Measurements from ENCODE around the gene ERC2. TPM values are rescaled to one million over a fixed set of nuclear protein-coding genes. Genes with fewer than 3 reads are reported as not detected.

The ERC2 gene
- total and polyA plus RNA-seq, 12 donors: 0.22 to 4.2 (median 1.7) TPM

GRCh38 chr3:55521064-55521737, 947.1 kb downstream of the ERC2 start:
- WGBS, 2 donors: 83 to 87% methylated on average over 9 of the region's 9 CpGs
- DNase-seq (no peak), ATAC-seq (no peak)
- Histone ChIP-seq H3K36me3 (no peaks in the 10 kb centered on the region), H3K27me3 (peaks cover 0 to 18% (median 5%) of the 10 kb centered on the region in 7 donors), H3K4me3 (no peak overlapping the region), H3K9me3 (no peaks in the 10 kb centered on the region), H3K27ac (no peak overlapping the region), H3K4me1 (no peaks in the 10 kb centered on the region)
- intact Hi-C loops (cut with DNase I): no loop called here
- no peak for TF ChIP-seq CTCF (IDR thresholded peaks at IDR 0.05)

GRCh38 chr3:55519019-55519418, 949.2 kb downstream of the ERC2 start:
- intact Hi-C loops (cut with DNase I): no loop called here
- TF ChIP-seq CTCF (IDR thresholded peaks at IDR 0.05): no peak

GRCh38 chr3:55518451-55518850, 949.8 kb downstream of the ERC2 start:
- Histone ChIP-seq H3K4me1 (no peaks in the 10 kb centered on the region), H3K4me3 (no peak overlapping the region), H3K9me3 (no peaks in the 10 kb centered on the region), H3K27ac (no peak overlapping the region), H3K27me3 (peaks cover 0 to 23% (median 6%) of the 10 kb centered on the region in 7 donors), H3K36me3 (no peaks in the 10 kb centered on the region)
- no peak for TF ChIP-seq CTCF (IDR thresholded peaks at IDR 0.05)
- no peak for ATAC-seq
- 82 to 86% methylated on average over 6 of the region's 6 CpGs for WGBS, 2 donors
- DNase-seq: no peak
- intact Hi-C loops (cut with DNase I): no loop called here

More at GRCh38 chr3:55519019-55519418, 949.2 kb downstream of the ERC2 start:
- Histone ChIP-seq H3K27me3 (peaks cover 0 to 22% (median 6%) of the 10 kb centered on the region in 7 donors), H3K9me3 (no peaks in the 10 kb centered on the region), H3K4me3 (no peak overlapping the region), H3K27ac (no peak overlapping the region), H3K36me3 (no peaks in the 10 kb centered on the region), H3K4me1 (no peaks in the 10 kb centered on the region)
- ATAC-seq: no peak
- no peak for DNase-seq
- 76 to 86% methylated on average over 3 of the region's 3 CpGs for WGBS, 2 donors

DNA sequence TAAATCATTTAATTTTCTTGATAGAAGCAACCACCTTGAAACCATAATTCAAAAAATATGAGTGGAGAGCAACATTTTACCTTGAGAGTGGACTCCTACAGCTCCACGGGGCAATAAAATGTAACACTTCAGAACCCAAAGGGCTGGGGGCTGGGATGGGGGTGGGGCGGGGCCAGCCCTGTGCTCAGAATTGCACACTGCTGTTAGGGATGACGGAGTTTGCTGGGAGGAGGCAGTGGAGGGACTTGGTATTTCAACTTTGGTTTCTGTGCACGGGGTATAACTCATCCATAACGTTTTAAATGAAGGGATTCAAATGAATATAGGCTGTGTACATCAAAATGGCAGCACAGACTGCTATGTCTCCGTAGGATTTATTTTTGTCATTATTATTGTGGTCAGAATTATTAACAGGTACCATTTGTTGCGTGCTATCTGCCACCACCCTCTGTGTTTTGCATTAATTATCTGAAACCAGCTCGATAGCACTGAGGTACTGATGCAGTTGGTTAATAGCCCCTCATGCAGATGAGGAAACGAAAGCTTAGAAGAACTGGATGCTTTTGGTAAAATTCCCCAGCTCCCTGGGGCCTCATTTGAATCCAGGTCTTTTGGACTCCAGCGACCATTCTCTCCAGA, 951.8 kb downstream of the ERC2 start:
- no peak for ATAC-seq
- WGBS, 2 donors: 71 to 80% methylated on average over 10 of the region's 10 CpGs
- intact Hi-C loops (cut with DNase I): no loop called here

More for the DNA sequence above, 951.8 kb downstream of the ERC2 start:
- Histone ChIP-seq H3K9me3 (no peaks in the 10 kb centered on the region), H3K36me3 (no peaks in the 10 kb centered on the region), H3K27ac (no peak overlapping the region), H3K27me3 (peaks cover 0 to 23% (median 6%) of the 10 kb centered on the region in 7 donors), H3K4me1 (no peaks in the 10 kb centered on the region), H3K4me3 (no peak overlapping the region)
- TF ChIP-seq CTCF (IDR thresholded peaks at IDR 0.05): no peak
- DNase-seq: no peak

Measured in heart right ventricle (tissue), 16 donors.